Measurements from ENCODE around the gene RARRES1. TPM values are rescaled to one million over a fixed set of nuclear protein-coding genes. Genes with fewer than 3 reads are reported as not detected.

Gene RARRES1
- polyA plus RNA-seq, 2 donors = 0.96 to 3.0 TPM

DNA sequence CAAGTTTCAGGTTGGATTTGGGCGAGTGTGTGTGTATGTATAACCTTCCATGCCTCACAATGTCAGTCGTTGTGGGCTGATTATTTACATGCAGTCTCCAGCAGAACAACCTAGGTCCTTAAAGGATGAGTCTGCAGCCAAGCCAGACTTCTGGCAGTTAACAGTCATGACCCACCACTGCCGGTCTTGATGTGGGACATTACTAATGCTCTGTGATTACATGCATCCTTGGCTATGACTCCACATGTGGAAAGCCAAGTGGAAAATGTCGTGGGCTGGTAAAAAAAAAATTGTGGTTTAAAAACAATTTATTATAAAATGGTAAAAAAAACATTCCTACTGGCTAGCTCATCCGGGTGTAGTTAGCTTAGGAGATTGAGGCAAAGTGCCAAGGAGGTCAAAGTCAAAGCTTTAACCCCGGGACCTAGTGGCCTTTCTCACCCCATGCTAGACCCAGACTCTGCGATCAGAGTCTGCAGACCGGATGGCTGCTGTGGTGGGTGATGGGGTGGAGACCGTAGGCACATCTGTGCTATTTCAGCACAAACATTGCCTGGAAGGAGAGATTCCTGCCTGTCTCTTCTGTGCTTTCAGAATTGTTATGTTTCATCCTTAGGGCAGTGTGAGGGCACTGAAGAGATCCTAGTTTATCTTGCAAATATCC lies 6.8 kb downstream of the RARRES1 start:
- Histone ChIP-seq H3K36me3 (ENCODE audit: control insufficient read depth in 2 of 2, insufficient read depth in 2 of 2, low read length in 1 of 2) (no peaks in the 10 kb centered on the region), H3K9me3 (ENCODE audit: control insufficient read depth in 2 of 2, insufficient read depth in 1 of 2, low read depth in 1 of 2, low read length in 1 of 2) (no peaks in the 10 kb centered on the region), H3K4me1 (ENCODE audit: control insufficient read depth in 2 of 2, insufficient read depth in 2 of 2, low read length in 1 of 2) (peaks cover 0 to 1% of the 10 kb centered on the region in 2 donors), H3K27me3 (ENCODE audit: control insufficient read depth in 1 of 2, insufficient read depth in 2 of 2, low read length in 2 of 2) (no peaks in the 10 kb centered on the region), H3K27ac (ENCODE audit: low read depth in 2 of 2, low read length in 1 of 2) (peak overlapping the region; percentile 58 to 71), H3K4me3 (ENCODE audit: low read depth in 1 of 2, low read length in 2 of 2) (no peak overlapping the region)
- WGBS, 2 donors = 32 to 35% methylated on average over 9 of the region's 9 CpGs

DNA sequence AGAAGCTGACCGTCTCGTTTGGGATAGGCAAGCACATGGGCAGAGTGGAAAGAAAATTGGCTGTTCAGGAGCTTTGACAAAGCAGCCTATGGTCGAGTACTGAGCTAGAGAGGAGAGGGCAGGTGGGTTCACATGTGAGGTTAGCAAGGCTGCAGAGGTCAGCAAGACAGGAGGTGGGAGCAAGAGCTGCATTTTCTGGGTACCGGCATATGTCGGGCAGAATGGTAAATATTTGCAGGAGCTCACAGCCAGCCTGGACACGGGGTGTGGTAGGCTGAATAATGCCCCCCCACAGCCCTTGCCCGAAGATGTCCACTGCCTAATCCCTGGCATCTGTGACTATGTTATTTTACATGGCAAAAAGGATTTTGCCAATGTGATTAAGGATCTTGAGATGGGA lies 8.3 kb downstream of the RARRES1 start:
- Histone ChIP-seq H3K4me3 (ENCODE audit: low read depth in 1 of 2, low read length in 2 of 2) (no peak overlapping the region), H3K4me1 (ENCODE audit: control insufficient read depth in 2 of 2, insufficient read depth in 2 of 2, low read length in 1 of 2) (peaks cover 0 to 1% of the 10 kb centered on the region in 2 donors), H3K9me3 (ENCODE audit: control insufficient read depth in 2 of 2, insufficient read depth in 1 of 2, low read depth in 1 of 2, low read length in 1 of 2) (no peaks in the 10 kb centered on the region), H3K27me3 (ENCODE audit: control insufficient read depth in 1 of 2, insufficient read depth in 2 of 2, low read length in 2 of 2) (no peaks in the 10 kb centered on the region), H3K36me3 (ENCODE audit: control insufficient read depth in 2 of 2, insufficient read depth in 2 of 2, low read length in 1 of 2) (no peaks in the 10 kb centered on the region), H3K27ac (ENCODE audit: low read depth in 2 of 2, low read length in 1 of 2) (no peak overlapping the region)
- WGBS, 2 donors = 88 to 94% methylated on average over 7 of the region's 7 CpGs

DNA sequence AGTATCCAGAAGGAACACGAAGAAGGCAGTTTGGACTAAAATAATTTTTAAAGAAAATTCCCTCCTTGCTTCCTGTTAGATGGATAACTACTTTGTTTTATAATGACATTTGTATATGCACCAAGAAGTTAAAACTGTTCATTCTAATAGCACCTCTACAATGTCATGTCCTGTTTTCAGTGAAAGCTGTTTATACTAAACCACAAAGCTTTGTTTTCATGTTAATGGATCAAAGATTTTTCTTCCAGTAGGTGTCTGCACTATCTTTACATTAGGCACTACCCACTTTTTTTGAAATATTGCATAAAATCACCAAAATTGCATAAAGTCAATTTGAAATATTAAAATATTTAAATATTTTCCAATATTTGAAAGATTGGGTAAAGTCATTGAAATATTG lies 10.1 kb downstream of the RARRES1 start:
- Histone ChIP-seq H3K27ac (ENCODE audit: low read depth in 2 of 2, low read length in 1 of 2) (no peak overlapping the region), H3K27me3 (ENCODE audit: control insufficient read depth in 1 of 2, insufficient read depth in 2 of 2, low read length in 2 of 2) (no peaks in the 10 kb centered on the region), H3K4me1 (ENCODE audit: control insufficient read depth in 2 of 2, insufficient read depth in 2 of 2, low read length in 1 of 2) (peaks cover 1 to 2% of the 10 kb centered on the region in 2 donors), H3K4me3 (ENCODE audit: low read depth in 1 of 2, low read length in 2 of 2) (no peak overlapping the region), H3K9me3 (ENCODE audit: control insufficient read depth in 2 of 2, insufficient read depth in 1 of 2, low read depth in 1 of 2, low read length in 1 of 2) (no peaks in the 10 kb centered on the region), H3K36me3 (ENCODE audit: control insufficient read depth in 2 of 2, insufficient read depth in 2 of 2, low read length in 1 of 2) (no peaks in the 10 kb centered on the region)
- WGBS, 2 donors = 89 to 93% methylated on average over 1 of the region's 1 CpG

DNA sequence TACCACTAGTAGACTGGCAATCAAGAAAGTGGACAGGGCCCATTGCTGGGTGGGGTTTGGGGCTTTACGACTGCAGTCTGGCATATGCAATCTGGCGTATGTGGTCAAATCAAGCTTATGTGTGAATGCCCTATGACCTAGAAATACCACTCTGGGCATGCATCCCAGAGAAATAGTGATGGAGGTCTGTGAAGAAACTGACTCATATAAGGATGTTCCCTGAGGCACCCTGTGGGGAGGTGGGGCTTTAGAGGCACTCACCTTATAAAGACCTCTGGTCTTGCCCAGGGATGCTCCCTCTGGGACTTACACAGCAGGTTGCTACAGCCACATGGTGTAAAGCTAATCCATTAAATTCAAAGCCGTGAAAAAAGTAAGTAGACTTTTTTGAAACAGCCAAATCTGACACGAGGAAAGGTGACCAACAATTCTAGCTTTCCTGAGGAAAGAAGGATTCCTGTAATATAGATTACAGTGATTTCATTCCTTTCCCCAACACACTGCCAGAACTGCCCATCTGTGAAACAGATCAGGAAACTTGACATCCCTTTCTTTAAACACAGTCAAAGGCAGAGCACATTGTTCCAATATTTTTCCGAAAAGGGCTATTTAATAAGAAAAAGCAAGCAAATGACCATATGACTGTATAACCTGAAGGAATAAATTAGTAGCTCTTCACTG lies 13.6 kb downstream of the RARRES1 start:
- Histone ChIP-seq H3K4me1 (ENCODE audit: control insufficient read depth in 2 of 2, insufficient read depth in 2 of 2, low read length in 1 of 2) (peaks cover 1 to 2% of the 10 kb centered on the region in 2 donors), H3K36me3 (ENCODE audit: control insufficient read depth in 2 of 2, insufficient read depth in 2 of 2, low read length in 1 of 2) (peaks cover 0 to 2% of the 10 kb centered on the region in 2 donors), H3K27ac (ENCODE audit: low read depth in 2 of 2, low read length in 1 of 2) (no peak overlapping the region), H3K4me3 (ENCODE audit: low read depth in 1 of 2, low read length in 2 of 2) (no peak overlapping the region), H3K9me3 (ENCODE audit: control insufficient read depth in 2 of 2, insufficient read depth in 1 of 2, low read depth in 1 of 2, low read length in 1 of 2) (no peaks in the 10 kb centered on the region), H3K27me3 (ENCODE audit: control insufficient read depth in 1 of 2, insufficient read depth in 2 of 2, low read length in 2 of 2) (no peaks in the 10 kb centered on the region)
- 67 to 79% methylated on average over 5 of the region's 5 CpGs for WGBS, 2 donors

DNA sequence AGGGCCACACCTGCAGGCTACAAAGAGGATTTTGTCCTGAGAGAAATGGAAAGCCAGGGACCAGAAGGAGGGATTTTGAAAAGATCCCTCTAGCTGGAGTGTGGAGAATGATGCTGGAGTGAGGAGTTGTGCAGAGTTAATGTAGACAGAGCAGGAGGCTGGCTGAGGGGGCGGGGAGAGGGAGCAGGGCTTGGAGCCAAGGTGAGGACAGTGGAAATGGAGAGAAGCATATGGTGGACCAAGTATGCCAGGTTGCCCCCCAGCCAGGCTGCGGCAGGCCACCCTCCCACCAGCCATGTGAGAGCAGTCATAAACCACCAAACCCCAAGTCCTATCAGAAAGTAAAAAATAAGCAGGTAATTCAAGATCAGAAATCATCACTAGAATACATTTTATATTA lies 14.7 kb downstream of the RARRES1 start:
- no peaks in the 10 kb centered on the region for H3K27me3 ChIP-seq (ENCODE audit: control insufficient read depth in 1 of 2, insufficient read depth in 2 of 2, low read length in 2 of 2)
- no peak overlapping the region for H3K27ac ChIP-seq (ENCODE audit: low read depth in 2 of 2, low read length in 1 of 2)
- peaks cover 0 to 2% of the 10 kb centered on the region in 2 donors for H3K36me3 ChIP-seq (ENCODE audit: control insufficient read depth in 2 of 2, insufficient read depth in 2 of 2, low read length in 1 of 2)
- peaks cover 0 to 2% of the 10 kb centered on the region in 2 donors for H3K4me1 ChIP-seq (ENCODE audit: control insufficient read depth in 2 of 2, insufficient read depth in 2 of 2, low read length in 1 of 2)
- WGBS, 2 donors = 98 to 100% methylated on average over 2 of the region's 2 CpGs
- no peak overlapping the region for H3K4me3 ChIP-seq (ENCODE audit: low read depth in 1 of 2, low read length in 2 of 2)
- no peaks in the 10 kb centered on the region for H3K9me3 ChIP-seq (ENCODE audit: control insufficient read depth in 2 of 2, insufficient read depth in 1 of 2, low read depth in 1 of 2, low read length in 1 of 2)

DNA sequence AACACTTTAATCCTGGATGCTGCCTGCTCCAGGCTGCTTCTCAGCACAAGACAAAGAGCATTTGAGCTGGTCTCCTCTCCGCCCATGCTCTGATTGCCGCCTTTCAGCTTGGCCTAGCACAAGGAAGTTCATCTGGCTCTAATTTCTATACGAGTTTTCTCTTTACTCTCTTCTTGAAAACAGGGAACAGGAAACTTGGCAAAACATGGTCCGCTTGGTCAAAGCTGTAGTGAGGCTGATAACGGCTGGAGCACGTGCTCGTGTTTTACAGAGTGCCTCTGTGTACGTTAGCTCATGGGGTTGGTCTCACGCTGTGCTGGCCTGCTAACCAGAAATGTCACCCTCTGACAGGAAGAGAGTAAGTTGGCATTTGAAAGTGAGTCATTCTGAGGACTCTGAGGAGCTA lies 19.2 kb downstream of the RARRES1 start:
- no peaks in the 10 kb centered on the region for H3K27me3 ChIP-seq (ENCODE audit: control insufficient read depth in 1 of 2, insufficient read depth in 2 of 2, low read length in 2 of 2)
- H3K4me3 ChIP-seq (ENCODE audit: low read depth in 1 of 2, low read length in 2 of 2) = no peak overlapping the region
- H3K27ac ChIP-seq (ENCODE audit: low read depth in 2 of 2, low read length in 1 of 2) = no peak overlapping the region
- H3K4me1 ChIP-seq (ENCODE audit: control insufficient read depth in 2 of 2, insufficient read depth in 2 of 2, low read length in 1 of 2) = peaks cover 0 to 2% of the 10 kb centered on the region in 2 donors
- H3K36me3 ChIP-seq (ENCODE audit: control insufficient read depth in 2 of 2, insufficient read depth in 2 of 2, low read length in 1 of 2) = peaks cover 0 to 2% of the 10 kb centered on the region in 2 donors
- H3K9me3 ChIP-seq (ENCODE audit: control insufficient read depth in 2 of 2, insufficient read depth in 1 of 2, low read depth in 1 of 2, low read length in 1 of 2) = no peaks in the 10 kb centered on the region
- WGBS, 2 donors = 67 to 73% methylated on average over 9 of the region's 9 CpGs

DNA sequence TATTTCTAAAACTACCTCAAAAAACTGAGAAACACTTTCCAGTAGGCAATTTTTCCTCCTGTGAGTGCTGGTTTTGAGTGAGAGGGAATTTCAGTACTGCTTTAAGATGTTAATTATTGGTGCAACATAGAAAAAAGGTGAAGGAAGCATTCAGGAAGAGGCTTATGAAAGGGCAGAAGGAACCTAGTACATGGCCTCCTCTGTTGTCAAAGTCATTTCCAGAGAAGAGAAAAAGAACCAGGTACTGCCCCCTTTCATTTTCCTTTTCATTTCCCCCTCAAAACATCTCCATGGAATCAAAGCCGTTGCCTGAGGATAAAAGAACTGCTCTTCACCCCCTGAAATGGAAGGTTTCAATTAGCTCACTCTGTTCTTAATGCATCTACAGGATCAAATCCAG lies 19.8 kb downstream of the RARRES1 start:
- Histone ChIP-seq H3K9me3 (ENCODE audit: control insufficient read depth in 2 of 2, insufficient read depth in 1 of 2, low read depth in 1 of 2, low read length in 1 of 2) (no peaks in the 10 kb centered on the region), H3K27ac (ENCODE audit: low read depth in 2 of 2, low read length in 1 of 2) (no peak overlapping the region), H3K27me3 (ENCODE audit: control insufficient read depth in 1 of 2, insufficient read depth in 2 of 2, low read length in 2 of 2) (no peaks in the 10 kb centered on the region), H3K4me1 (ENCODE audit: control insufficient read depth in 2 of 2, insufficient read depth in 2 of 2, low read length in 1 of 2) (peaks cover 0 to under 1% of the 10 kb centered on the region in 2 donors), H3K36me3 (ENCODE audit: control insufficient read depth in 2 of 2, insufficient read depth in 2 of 2, low read length in 1 of 2) (peaks cover 0 to 2% of the 10 kb centered on the region in 2 donors), H3K4me3 (ENCODE audit: low read depth in 1 of 2, low read length in 2 of 2) (no peak overlapping the region)
- WGBS, 2 donors = 69 to 92% methylated on average over 1 of the region's 1 CpG

DNA sequence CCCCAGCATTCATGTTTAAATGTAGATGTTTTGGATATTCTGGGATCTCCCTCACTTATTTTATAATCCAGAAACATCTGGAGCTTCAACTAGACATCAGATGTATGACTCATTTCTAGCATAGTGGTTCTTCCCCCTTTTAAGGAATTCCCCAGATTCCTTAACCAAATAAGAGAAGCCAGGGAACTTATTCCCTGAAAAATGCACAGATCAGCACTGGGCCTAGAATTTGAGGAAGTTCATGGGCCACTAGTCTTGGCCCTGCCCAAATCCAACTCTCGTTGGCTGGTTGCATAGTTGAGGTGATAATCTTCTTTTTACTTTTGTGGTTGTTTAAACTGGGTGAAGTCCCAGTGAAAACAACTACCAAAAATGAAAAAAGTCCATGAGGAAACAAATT lies 20.4 kb downstream of the RARRES1 start:
- H3K4me1 ChIP-seq (ENCODE audit: control insufficient read depth in 2 of 2, insufficient read depth in 2 of 2, low read length in 1 of 2) = no peaks in the 10 kb centered on the region
- H3K4me3 ChIP-seq (ENCODE audit: low read depth in 1 of 2, low read length in 2 of 2) = no peak overlapping the region
- H3K9me3 ChIP-seq (ENCODE audit: control insufficient read depth in 2 of 2, insufficient read depth in 1 of 2, low read depth in 1 of 2, low read length in 1 of 2) = no peaks in the 10 kb centered on the region
- 25 to 48% methylated on average over 1 of the region's 1 CpG for WGBS, 2 donors
- no peak overlapping the region for H3K27ac ChIP-seq (ENCODE audit: low read depth in 2 of 2, low read length in 1 of 2)
- H3K27me3 ChIP-seq (ENCODE audit: control insufficient read depth in 1 of 2, insufficient read depth in 2 of 2, low read length in 2 of 2) = no peaks in the 10 kb centered on the region
- peaks cover 0 to 2% of the 10 kb centered on the region in 2 donors for H3K36me3 ChIP-seq (ENCODE audit: control insufficient read depth in 2 of 2, insufficient read depth in 2 of 2, low read length in 1 of 2)

DNA sequence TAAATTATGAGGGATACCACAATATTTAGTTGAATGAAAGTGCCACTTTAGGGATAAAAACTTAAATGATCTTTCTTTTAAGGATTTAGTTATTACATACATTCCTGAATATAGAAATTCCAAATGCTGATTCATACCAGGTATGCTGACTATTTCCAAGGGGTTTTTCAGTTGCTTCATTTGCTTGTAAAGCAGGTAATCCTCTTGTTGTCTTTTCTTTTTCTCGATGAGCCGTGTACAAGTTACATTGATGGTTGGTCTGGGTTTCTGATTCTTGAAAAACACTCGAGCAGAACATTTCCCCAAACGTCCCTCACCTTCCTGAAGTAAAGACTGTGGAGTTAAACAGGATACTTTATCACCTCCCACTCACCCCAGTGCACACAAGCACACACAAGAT lies 21.7 kb downstream of the RARRES1 start:
- WGBS, 2 donors = 68 to 69% methylated on average over 4 of the region's 4 CpGs
- Histone ChIP-seq H3K9me3 (ENCODE audit: control insufficient read depth in 2 of 2, insufficient read depth in 1 of 2, low read depth in 1 of 2, low read length in 1 of 2) (no peaks in the 10 kb centered on the region), H3K27ac (ENCODE audit: low read depth in 2 of 2, low read length in 1 of 2) (no peak overlapping the region), H3K36me3 (ENCODE audit: control insufficient read depth in 2 of 2, insufficient read depth in 2 of 2, low read length in 1 of 2) (no peaks in the 10 kb centered on the region), H3K27me3 (ENCODE audit: control insufficient read depth in 1 of 2, insufficient read depth in 2 of 2, low read length in 2 of 2) (no peaks in the 10 kb centered on the region), H3K4me1 (ENCODE audit: control insufficient read depth in 2 of 2, insufficient read depth in 2 of 2, low read length in 1 of 2) (no peaks in the 10 kb centered on the region), H3K4me3 (ENCODE audit: low read depth in 1 of 2, low read length in 2 of 2) (no peak overlapping the region)

DNA sequence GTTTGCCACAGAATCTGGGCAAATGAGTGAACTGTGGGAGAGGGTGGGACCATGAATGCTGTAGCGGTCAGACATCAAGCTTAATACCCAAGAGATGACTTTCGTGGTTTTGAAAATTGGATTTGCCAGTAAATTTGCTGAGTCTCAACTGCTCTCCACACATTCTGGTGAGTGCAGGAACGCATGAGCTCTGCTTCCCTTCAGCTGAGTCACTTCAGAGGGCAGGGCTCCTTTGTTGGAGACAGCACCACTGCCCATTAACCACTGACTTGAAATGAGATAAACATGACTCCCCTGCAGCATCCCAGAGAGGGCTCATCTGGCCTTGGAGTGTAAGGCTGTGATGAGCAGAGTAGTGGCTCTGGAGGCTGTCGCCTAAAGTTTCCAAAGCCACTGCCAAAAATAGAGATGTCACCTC lies 22.6 kb downstream of the RARRES1 start:
- Histone ChIP-seq H3K36me3 (ENCODE audit: control insufficient read depth in 2 of 2, insufficient read depth in 2 of 2, low read length in 1 of 2) (no peaks in the 10 kb centered on the region), H3K27ac (ENCODE audit: low read depth in 2 of 2, low read length in 1 of 2) (no peak overlapping the region), H3K27me3 (ENCODE audit: control insufficient read depth in 1 of 2, insufficient read depth in 2 of 2, low read length in 2 of 2) (no peaks in the 10 kb centered on the region), H3K9me3 (ENCODE audit: control insufficient read depth in 2 of 2, insufficient read depth in 1 of 2, low read depth in 1 of 2, low read length in 1 of 2) (no peaks in the 10 kb centered on the region), H3K4me3 (ENCODE audit: low read depth in 1 of 2, low read length in 2 of 2) (no peak overlapping the region), H3K4me1 (ENCODE audit: control insufficient read depth in 2 of 2, insufficient read depth in 2 of 2, low read length in 1 of 2) (no peaks in the 10 kb centered on the region)
- 74 to 76% methylated on average over 4 of the region's 4 CpGs for WGBS, 2 donors
